SK-N-SH (cell line): ENCODE data around the gene CALHM1. TPM values are rescaled to one million over a fixed set of nuclear protein-coding genes. Genes with fewer than 3 reads are reported as not detected.

Experiments used
- CTCF ChIA-PET: fragments of 300-600, 350-600 bp; formaldehyde crosslinking; extraction: SDS; loops from one replicate; lab custom pipeline; 2021; lab: Yijun Ruan, JAX
- POLR2A ChIA-PET: fragments of 350-600 bp; sonication (Branson Sonifier 250); formaldehyde crosslinking; extraction: SDS; loops from one replicate; lab custom pipeline; 2020; ENCODE audit warnings: antibody characterized with exemption, inconsistent platforms; lab: Yijun Ruan, JAX
- DNase-seq: peaks from one replicate; pipeline ENCODE4 v3.0.0; 2012
- H2AFZ ChIP-seq: fragments of 200-600 bp; sonication (generic); 2 replicates; pipeline ENCODE4 v1.8.1; 2016; ENCODE audit warnings: antibody characterized with exemption, mild to moderate bottlenecking, low read depth
- H3F3A ChIP-seq: fragments of 200-600 bp; sonication (generic); replicated peaks from 2 replicates; pipeline ENCODE3; 2016; ENCODE audit warnings: antibody characterized with exemption, mild to moderate bottlenecking; ENCODE audit not compliant: insufficient read depth
- H3K27ac ChIP-seq, 2 experiments: fragments of 200-500 bp in 1 of 2; fragments of 200-600 bp in 1 of 2; sonication (Bioruptor generic) in 1 of 2; sonication (generic), shearing (Covaris generic) in 1 of 2; 2 replicates each; pipeline versions ENCODE4 v1.5.1 to v1.6.1; 2014 to 2016; ENCODE audit warnings: low read depth in 2 of 2, inconsistent platforms in 1 of 2, low read length in 1 of 2, mild to moderate bottlenecking in 1 of 2, mixed read lengths in 1 of 2
- H3K27me3 ChIP-seq: fragments of 200-600 bp; sonication (generic), shearing (Covaris generic); 2 replicates; pipeline ENCODE4 v1.6.1; 2016; ENCODE audit warnings: mixed run types; ENCODE audit not compliant: insufficient read depth
- H3K36me3 ChIP-seq, 2 experiments: fragments of 200-500 bp in 1 of 2; fragments of 200-600 bp in 1 of 2; sonication (Bioruptor generic) in 1 of 2; sonication (generic) in 1 of 2; replicated peaks in 1 of 2; 2 replicates each; pipeline versions ENCODE3 to v1.5.1; 2014 to 2016; ENCODE audit warnings: low read length in 1 of 2, mild to moderate bottlenecking in 1 of 2; ENCODE audit not compliant: insufficient read depth in 2 of 2, control insufficient read depth in 1 of 2
- H3K4me1 ChIP-seq, 2 experiments: fragments of 200-500 bp in 1 of 2; fragments of 200-600 bp in 1 of 2; sonication (Bioruptor generic) in 1 of 2; sonication (generic), shearing (Covaris generic) in 1 of 2; 2 replicates each; pipeline versions ENCODE4 v1.5.1 to v1.6.1; 2014 to 2016; ENCODE audit warnings: low read depth in 1 of 2, low read length in 1 of 2, mixed run types in 1 of 2; ENCODE audit not compliant: insufficient read depth in 2 of 2, control insufficient read depth in 1 of 2
- H3K4me2 ChIP-seq: fragments of 200-600 bp; sonication (generic), shearing (Covaris generic); 2 replicates; pipeline ENCODE4 v1.6.1; 2017; ENCODE audit warnings: mixed run types
- H3K4me3 ChIP-seq, 2 experiments: fragments of 200-500 bp in 1 of 2; fragments of 200-600 bp in 1 of 2; sonication (Bioruptor generic) in 1 of 2; sonication (generic), shearing (Covaris generic) in 1 of 2; 2 replicates each; pipeline versions ENCODE4 v1.5.1 to v1.8.1; 2014 to 2016; ENCODE audit warnings: low read depth in 2 of 2, inconsistent platforms in 1 of 2, low read length in 1 of 2, mild to moderate bottlenecking in 1 of 2, mixed read lengths in 1 of 2, moderate library complexity in 1 of 2
- H3K79me2 ChIP-seq: fragments of 200-600 bp; sonication (generic); 2 replicates; pipeline ENCODE4 v1.8.1; 2017; ENCODE audit warnings: mild to moderate bottlenecking; ENCODE audit not compliant: insufficient read depth
- H3K9ac ChIP-seq: fragments of 200-600 bp; sonication (generic); 2 replicates; pipeline ENCODE4 v1.6.1; 2017; ENCODE audit warnings: mixed run types
- H3K9me2 ChIP-seq: fragments of 200-600 bp; sonication (generic); 2 replicates; pipeline ENCODE4 v1.6.1; 2017; ENCODE audit warnings: mixed run types
- H3K9me3 ChIP-seq: fragments of 200-600 bp; sonication (generic); 2 replicates; pipeline ENCODE4 v1.6.1; 2017; ENCODE audit warnings: mixed run types, mild to moderate bottlenecking, moderate library complexity
- H4K20me1 ChIP-seq: fragments of 200-600 bp; sonication (generic); 2 replicates; pipeline ENCODE4 v1.6.1; 2017; ENCODE audit warnings: mild to moderate bottlenecking, mixed run types; ENCODE audit not compliant: insufficient read depth
- CHD2 ChIP-seq: fragments of 150-350 bp; IDR thresholded peaks from 2 replicates; pipeline ENCODE4 v1.6.1; 2018; ENCODE audit warnings: low read length; ENCODE audit not compliant: partially characterized antibody
- EP300 ChIP-seq, 2 experiments: IDR thresholded peaks; 2 replicates each; pipeline versions ENCODE4 v1.4.0 to v1.6.1; 2012; ENCODE audit warnings: borderline replicate concordance in 1 of 2, low read depth in 1 of 2, low read length in 1 of 2
- FOSL2 ChIP-seq: IDR thresholded peaks from 2 replicates; pipeline ENCODE4 v1.4.0; 2012; ENCODE audit warnings: low read depth, mild to moderate bottlenecking, moderate library complexity, borderline replicate concordance
- FOXM1 ChIP-seq: IDR thresholded peaks from 2 replicates; pipeline ENCODE4 v1.4.0; 2012; ENCODE audit warnings: low read depth, mild to moderate bottlenecking
- GABPA ChIP-seq: IDR thresholded peaks from 2 replicates; pipeline ENCODE4 v1.4.0; 2012; ENCODE audit warnings: low read depth, mild to moderate bottlenecking
- GATA2 ChIP-seq: sonication (generic); formaldehyde crosslinking; IDR thresholded peaks from 2 replicates; pipeline ENCODE4 v1.5.0; 2020; ENCODE audit warnings: mild to moderate bottlenecking, missing genetic modification reagents
- IRF3 ChIP-seq: fragments of 150-350 bp; IDR thresholded peaks from 2 replicates; pipeline ENCODE4 v1.6.1; 2016; ENCODE audit warnings: mild to moderate bottlenecking, low read depth, low read length
- MEF2A ChIP-seq: IDR thresholded peaks from 2 replicates; pipeline ENCODE4 v1.4.0; 2012; ENCODE audit warnings: low read depth, borderline replicate concordance
- MXI1 ChIP-seq: IDR thresholded peaks from 2 replicates; pipeline ENCODE4 v1.6.1; 2012; ENCODE audit warnings: mild to moderate bottlenecking, low read depth, low read length, improper control_type of control experiment
- NFIC ChIP-seq: IDR thresholded peaks from 2 replicates; pipeline ENCODE4 v1.4.0; 2012; ENCODE audit warnings: borderline replicate concordance
- POLR2AphosphoS5 ChIP-seq: IDR thresholded peaks from 2 replicates; pipeline ENCODE4 v1.6.1; 2012; ENCODE audit warnings: low read depth, low read length
- RFX5 ChIP-seq: IDR thresholded peaks from 2 replicates; pipeline ENCODE4 v1.6.1; 2012; ENCODE audit warnings: mild to moderate bottlenecking, improper control_type of control experiment, low read length
- SIN3A ChIP-seq: IDR thresholded peaks from 2 replicates; pipeline ENCODE4 v1.6.1; 2012; ENCODE audit warnings: low read depth, mild to moderate bottlenecking, low read length, moderate library complexity, borderline replicate concordance
- TAF1 ChIP-seq: IDR thresholded peaks from 2 replicates; pipeline ENCODE4 v1.6.1; 2012; ENCODE audit warnings: low read depth, mild to moderate bottlenecking, low read length, moderate library complexity, borderline replicate concordance
- TEAD4 ChIP-seq: IDR thresholded peaks from 2 replicates; pipeline ENCODE4 v1.4.0; 2012; ENCODE audit warnings: mild to moderate bottlenecking, borderline replicate concordance; ENCODE audit not compliant: insufficient read depth
- USF1 ChIP-seq: IDR thresholded peaks from 2 replicates; pipeline ENCODE4 v1.4.0; 2012; ENCODE audit warnings: low read depth, borderline replicate concordance
- YY1 ChIP-seq: IDR thresholded peaks from 2 replicates; pipeline ENCODE4 v1.4.0; 2012; ENCODE audit warnings: low read depth, mild to moderate bottlenecking
- ZBTB33 ChIP-seq: IDR thresholded peaks from 2 replicates; pipeline ENCODE4 v1.4.0; 2012; ENCODE audit warnings: low read depth, borderline replicate concordance
- WGBS: methylation state at CpG from one replicate; pipeline ENCODE4 v1.1.6; 2017; ENCODE audit warnings: low lambda C conversion rate; 5-methylcytosine and 5-hydroxymethylcytosine counted together
- polyA plus RNA-seq, 3 experiments: library from polyadenylated mRNA; depleted of rRNA; stranded (reverse); fragments of >200 nt; gene quantifications; 2 replicates each; pipeline ENCODE4 v1.2.3, GENCODE V29; 2012
- TF ChIP-seq, protein P1 (sequence below): fragments of 150-350 bp; IDR thresholded peaks from 2 replicates; pipeline ENCODE4 v1.6.1; 2017; ENCODE audit warnings: antibody characterized with exemption, low read length, low read depth, borderline replicate concordance

Gene CALHM1
- polyA plus RNA-seq, 1 of the 3 experiments (the other 2 are of a cell fraction): not detected

GRCh38 chr10:103423748-103424147 is 35.0 kb downstream of the CALHM1 start:
- no peak for TF ChIP-seq TAF1
- H3K27me3 ChIP-seq: no peaks in the 10 kb centered on the region
- ChIA-PET POLR2A (no interaction called here), CTCF (interaction anchor here (0.8 to 2.0 kb wide), 7 partner anchors 9 to 140 kb away, joined by 3 to 7 read pairs (median 3); partner anchors contain the start of genes ATP5MK and PDCD11)
- no peak overlapping the region for H3K9ac ChIP-seq
- no peaks in the 10 kb centered on the region for H3K4me1 ChIP-seq
- H3K9me3 ChIP-seq: no peaks in the 10 kb centered on the region
- H3K9me2 ChIP-seq: no peaks in the 10 kb centered on the region
- no peaks in the 10 kb centered on the region for H4K20me1 ChIP-seq
- no peak overlapping the region for H2AFZ ChIP-seq
- no peak overlapping the region for H3K4me2 ChIP-seq
- no peaks in the 10 kb centered on the region for H3F3A ChIP-seq
- H3K27ac ChIP-seq: no peak overlapping the region
- no peaks in the 10 kb centered on the region; the same call in 1 of the 2 replicates for H3K79me2 ChIP-seq
- no peak for DNase-seq
- no peak overlapping the region for H3K4me3 ChIP-seq
- peaks cover 69 to 80% of the 10 kb centered on the region in 2 experiments for H3K36me3 ChIP-seq
- 100% methylated on average over 5 of the region's 5 CpGs for WGBS

GRCh38 chr10:103419101-103419500 is 39.6 kb downstream of the CALHM1 start:
- H3K4me2 ChIP-seq: no peak overlapping the region
- no peak for TF ChIP-seq MEF2A
- TF ChIP-seq YY1: no peak
- TF ChIP-seq FOXM1: no peak
- no peak for TF ChIP-seq EP300 (IDR thresholded peaks at IDR 0.05; ENCODE audit: borderline replicate concordance in 1 of 2, low read depth in 1 of 2, low read length in 1 of 2)
- no peak for TF ChIP-seq GATA2 (CRISPR knock-in tag)
- TF ChIP-seq, protein P1, sequence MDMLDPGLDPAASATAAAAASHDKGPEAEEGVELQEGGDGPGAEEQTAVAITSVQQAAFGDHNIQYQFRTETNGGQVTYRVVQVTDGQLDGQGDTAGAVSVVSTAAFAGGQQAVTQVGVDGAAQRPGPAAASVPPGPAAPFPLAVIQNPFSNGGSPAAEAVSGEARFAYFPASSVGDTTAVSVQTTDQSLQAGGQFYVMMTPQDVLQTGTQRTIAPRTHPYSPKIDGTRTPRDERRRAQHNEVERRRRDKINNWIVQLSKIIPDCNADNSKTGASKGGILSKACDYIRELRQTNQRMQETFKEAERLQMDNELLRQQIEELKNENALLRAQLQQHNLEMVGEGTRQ: no peak
- TF ChIP-seq TEAD4: no peak
- TF ChIP-seq POLR2AphosphoS5: no peak
- TF ChIP-seq NFIC: no peak
- no peak for TF ChIP-seq CHD2
- TF ChIP-seq FOSL2: no peak
- no peak for TF ChIP-seq RFX5
- TF ChIP-seq USF1: no peak
- no peak for TF ChIP-seq SIN3A
- TF ChIP-seq MXI1: no peak
- no peak for TF ChIP-seq GABPA
- no peak for TF ChIP-seq ZBTB33
- TF ChIP-seq IRF3: no peak
- no peaks in the 10 kb centered on the region for H3K9me3 ChIP-seq
- WGBS: 93% methylated on average over 4 of the region's 4 CpGs
- DNase-seq: no peak
- H3K9me2 ChIP-seq: no peaks in the 10 kb centered on the region
- H3F3A ChIP-seq: peaks cover 3% of the 10 kb centered on the region
- H3K4me3 ChIP-seq: no peak overlapping the region
- CTCF ChIA-PET: interaction anchor here (1.0 to 7.1 kb wide), 5 partner anchors 23 to 173 kb away, joined by 3 to 83 read pairs (median 10); partner anchors contain the start of gene ATP5MK
- no peak overlapping the region for H3K9ac ChIP-seq
- no peaks in the 10 kb centered on the region; the same call in 1 of the 2 replicates for H3K79me2 ChIP-seq
- no peak overlapping the region for H2AFZ ChIP-seq
- 0 out of 2 replicates have a peak, but pooled peaks cover 4% of the 10 kb centered on the region for H4K20me1 ChIP-seq
- H3K27ac ChIP-seq: no peak overlapping the region
- no peaks in the 10 kb centered on the region for H3K27me3 ChIP-seq
- no peaks in the 10 kb centered on the region for H3K4me1 ChIP-seq
- POLR2A ChIA-PET: interaction anchor here (0.6 kb wide), 1 partner anchor 26 kb away, joined by 3 read pairs; no protein-coding TSS in a partner anchor
- H3K36me3 ChIP-seq: peaks cover 71 to 89% of the 10 kb centered on the region in 2 experiments
